GM12878 (cell line): ENCODE results near the gene ATXN1. TPM values are rescaled to one million over a fixed set of nuclear protein-coding genes. Genes with fewer than 3 reads are reported as not detected.

ENCODE experiments used
- ATAC-seq: fragments of 200-7000 bp; cut with Tn5 transposase; 3 replicates; pipeline ENCODE4 v1.9.1; 2020; ENCODE audit warnings: mild to moderate bottlenecking, moderate library complexity
- BruUV-seq: library from RNA; stranded (reverse); fragments of 400-500 nt; replicated peaks from 2 replicates; lab custom pipeline; 2021; lab: Mats Ljungman, UMichigan
- CTCF ChIA-PET: fragments of 300-600 bp; sonication (Branson Sonifier 250); formaldehyde crosslinking; extraction: SDS; loops from one replicate; lab custom pipeline; 2021; ENCODE audit warnings: inconsistent platforms; lab: Yijun Ruan, JAX
- POLR2A ChIA-PET: fragments of 350-600 bp; formaldehyde crosslinking; extraction: SDS; loops from one replicate; lab custom pipeline; 2021; ENCODE audit warnings: inconsistent platforms; lab: Charles Lee
- RAD21 ChIA-PET: fragments of 300-600 bp; sonication (Branson Sonifier 250); formaldehyde crosslinking; loops from one replicate; lab custom pipeline; 2023; ENCODE audit warnings: antibody characterized with exemption; ENCODE audit not compliant: unreplicated experiment; lab: Charles Lee
- SMC1A ChIA-PET: fragments of 300-600 bp; sonication (Branson Sonifier 250); formaldehyde crosslinking; loops from one replicate; lab custom pipeline; 2023; ENCODE audit not compliant: unreplicated experiment, uncharacterized antibody; lab: Charles Lee
- DNase-seq: peaks from one replicate; pipeline ENCODE4 v3.0.0-alpha.2; 2011; ENCODE audit warnings: low read depth, low spot score
- FAIRE-seq: peaks from 3 replicates; lab custom pipeline; 2011; peaks lifted over from hg19 to GRCh38; lab: Jason Lieb, UNC
- H2AFZ ChIP-seq: 2 replicates; pipeline ENCODE4 v1.6.0; 2011; ENCODE audit warnings: low read depth, low read length, control low read depth; ENCODE audit not compliant: control insufficient read depth
- H3K27ac ChIP-seq: 2 replicates; pipeline ENCODE4 v1.5.1; 2011; ENCODE audit warnings: control low read depth; ENCODE audit not compliant: control insufficient read depth, insufficient read depth
- H3K27me3 ChIP-seq, 2 experiments: replicated peaks in 1 of 2; 2 replicates each; pipeline versions ENCODE4 v1.6.0 to v1.6.1; 2011; ENCODE audit warnings: low read length in 1 of 2; ENCODE audit not compliant: control insufficient read depth in 2 of 2, insufficient read depth in 2 of 2
- H3K36me3 ChIP-seq, 2 experiments: 2 replicates each; pipeline ENCODE4 v1.5.1; 2011; ENCODE audit warnings: low read length in 1 of 2; ENCODE audit not compliant: control insufficient read depth in 2 of 2, insufficient read depth in 2 of 2
- H3K4me1 ChIP-seq: 2 replicates; pipeline ENCODE4 v1.6.1; 2011; ENCODE audit warnings: mild to moderate bottlenecking, low read length, moderate library complexity, mixed read lengths; ENCODE audit not compliant: control insufficient read depth, insufficient read depth
- H3K4me2 ChIP-seq: 2 replicates; pipeline ENCODE4 v1.6.0; 2011; ENCODE audit warnings: control low read depth; ENCODE audit not compliant: control insufficient read depth, insufficient read depth
- H3K4me3 ChIP-seq: fragments of 200-600 bp; sonication (generic); 2 replicates; pipeline ENCODE4 v1.5.1; 2016
- H3K79me2 ChIP-seq: 2 replicates; pipeline ENCODE4 v1.6.0; 2011; ENCODE audit warnings: low read length; ENCODE audit not compliant: control insufficient read depth, insufficient read depth
- H3K9ac ChIP-seq: 2 replicates; pipeline ENCODE4 v1.8.0; 2011; ENCODE audit warnings: low read length, control low read depth, mixed read lengths; ENCODE audit not compliant: control insufficient read depth, insufficient read depth
- H3K9me3 ChIP-seq: replicated peaks from 3 replicates; pipeline ENCODE4 v1.5.1; 2011; ENCODE audit warnings: mild to moderate bottlenecking, low read length; ENCODE audit not compliant: control insufficient read depth, insufficient read depth
- H4K20me1 ChIP-seq: 2 replicates; pipeline ENCODE4 v1.6.0; 2011; ENCODE audit not compliant: control insufficient read depth, insufficient read depth
- ATF2 ChIP-seq: IDR thresholded peaks from 2 replicates; pipeline ENCODE4 v1.6.1; 2012; ENCODE audit warnings: low read length, inconsistent platforms
- BMI1 ChIP-seq: fragments of 450-650 bp; IDR thresholded peaks from 2 replicates; pipeline ENCODE4 v1.6.1; 2016; ENCODE audit warnings: mild to moderate bottlenecking, moderate library complexity, borderline replicate concordance
- CHD1 ChIP-seq: IDR thresholded peaks from 2 replicates; pipeline ENCODE4 v1.6.1; 2012; ENCODE audit warnings: low read depth, low read length, improper control_type of control experiment
- EGR1 ChIP-seq, 2 experiments: IDR thresholded peaks; 1 replicate in 1 of 2; 2 replicates in 1 of 2; pipeline ENCODE4 v1.6.1; 2011 to 2012; ENCODE audit warnings: low read depth in 2 of 2, low read length in 2 of 2, borderline replicate concordance in 1 of 2, mild to moderate bottlenecking in 1 of 2, moderate library complexity in 1 of 2
- ELK1 ChIP-seq: IDR thresholded peaks from 2 replicates; pipeline ENCODE4 v1.6.1; 2012; ENCODE audit warnings: low read depth, low read length, improper control_type of control experiment
- FOS ChIP-seq: IDR thresholded peaks from 3 replicates; pipeline ENCODE4 v1.6.1; 2011; ENCODE audit warnings: borderline replicate concordance; ENCODE audit not compliant: insufficient read length; ENCODE audit errors: extremely low read depth
- HDGF ChIP-seq: fragments of 450-650 bp; IDR thresholded peaks from 2 replicates; pipeline ENCODE4 v1.6.1; 2016; ENCODE audit warnings: antibody characterized with exemption
- IKZF2 ChIP-seq, 2 experiments: fragments of 450-650 bp; IDR thresholded peaks; 2 replicates each; pipeline ENCODE4 v1.6.1; 2017; ENCODE audit warnings: mild to moderate bottlenecking in 2 of 2, moderate library complexity in 2 of 2
- IRF4 ChIP-seq: IDR thresholded peaks from 2 replicates; pipeline ENCODE4 v1.6.1; 2011; ENCODE audit warnings: low read depth, low read length
- MEF2B ChIP-seq: fragments of 450-650 bp; IDR thresholded peaks from 2 replicates; pipeline ENCODE4 v1.6.1; 2018; ENCODE audit warnings: mild to moderate bottlenecking, moderate library complexity; ENCODE audit not compliant: partially characterized antibody, poor library complexity, severe bottlenecking
- POLR2AphosphoS5 ChIP-seq: IDR thresholded peaks from 2 replicates; pipeline ENCODE4 v1.6.1; 2011; ENCODE audit warnings: mild to moderate bottlenecking, low read length, inconsistent platforms
- SIX5 ChIP-seq: IDR thresholded peaks from 2 replicates; pipeline ENCODE4 v1.6.1; 2011; ENCODE audit warnings: mild to moderate bottlenecking, low read depth, low read length, moderate library complexity; ENCODE audit not compliant: severe bottlenecking
- SKIL ChIP-seq: fragments of 450-650 bp; IDR thresholded peaks from 2 replicates; pipeline ENCODE4 v1.6.1; 2017; ENCODE audit warnings: mild to moderate bottlenecking, low read depth, inconsistent platforms; ENCODE audit not compliant: poor library complexity, severe bottlenecking
- SMARCA5 ChIP-seq: fragments of 450-650 bp; IDR thresholded peaks from 2 replicates; pipeline ENCODE4 v1.6.1; 2017; ENCODE audit warnings: mild to moderate bottlenecking
- STAT3 ChIP-seq: IDR thresholded peaks from 2 replicates; pipeline ENCODE4 v1.6.1; 2011; ENCODE audit warnings: low read depth, low read length, improper control_type of control experiment
- USF1 ChIP-seq: IDR thresholded peaks from 2 replicates; pipeline ENCODE4 v1.6.1; 2011; ENCODE audit warnings: borderline replicate concordance, low read depth, mild to moderate bottlenecking, moderate library complexity, mixed read lengths, low read length; ENCODE audit not compliant: insufficient read depth; ENCODE audit errors: extremely low read length
- ZNF274 ChIP-seq: IDR thresholded peaks from one replicate; pipeline ENCODE4 v1.8.0; 2011; ENCODE audit not compliant: insufficient read length, insufficient read depth
- ZNF384 ChIP-seq: IDR thresholded peaks from 2 replicates; pipeline ENCODE4 v1.6.1; 2012; ENCODE audit warnings: low read depth, mild to moderate bottlenecking, low read length, improper control_type of control experiment, borderline replicate concordance
- ZNF622 ChIP-seq: fragments of 450-650 bp; IDR thresholded peaks from 2 replicates; pipeline ENCODE4 v1.6.1; 2017; ENCODE audit warnings: mild to moderate bottlenecking, inconsistent platforms
- WGBS: methylation state at CpG from one replicate; pipeline ENCODE4 v1.1.6; 2016; ENCODE audit warnings: low lambda C conversion rate; ENCODE audit not compliant: insufficient replicate concordance, insufficient coverage; ENCODE audit errors: missing lambda C conversion rate; 5-methylcytosine and 5-hydroxymethylcytosine counted together
- in situ Hi-C: fragments of 300-500 bp; cut with MboI; formaldehyde crosslinking; loops from 9 replicates; pipeline ENCODE4 v1.14.3; 2018; ENCODE audit warnings: mixed read lengths
- intact Hi-C: fragments of 100-400 bp; cut with micrococcal nuclease; formaldehyde crosslinking; loops from one replicate; pipeline ENCODE4 v1.14.2; 2022; ENCODE audit not compliant: unreplicated experiment
- polyA plus RNA-seq, 11 experiments: library from polyadenylated mRNA; depleted of rRNA in 4 of 11; unstranded in 6 of 11; stranded (reverse) in 5 of 11; fragments of >200 nt; fragmentation: Nextera tagmentation in 4 of 11; fragmentation: Illumina TruSeq in 1 of 11; extraction: Ambion mirVana in 4 of 11; extraction: Trizol in 1 of 11; gene quantifications; 1 replicate in 1 of 11; 2 replicates in 10 of 11; pipeline versions ENCODE4 v1.2.1 to v1.2.3, GENCODE V29; 2011 to 2016; ENCODE audit warnings: inconsistent platforms in 2 of 11, missing spikeins in 2 of 11, low read depth in 1 of 11
- total RNA-seq, 4 experiments: library from RNA; depleted of rRNA in 3 of 4; stranded (reverse); fragments of >200 nt in 3 of 4; fragmentation: Illumina TruSeq in 1 of 4; extraction: Trizol in 1 of 4; gene quantifications; 2 replicates each; pipeline versions ENCODE4 v1.2.1 to v1.2.3, GENCODE V29; 2013 to 2021

Gene ATXN1
- total and polyA plus RNA-seq, 10 of the 15 experiments (the other 5 are each of a cell fraction or from before 2014, with no cell fraction given), result 12.2 to 51.2 (median 20.5) TPM

- intact Hi-C loops, result no loop called here
- FAIRE-seq, result peak; percentile 52
- TF ChIP-seq POLR2AphosphoS5 (peak; percentile 58), CHD1 (no peak), ZNF622 (no peak), HDGF (no peak), USF1 (no peak), IKZF2 (IDR thresholded peaks at IDR 0.05) (0 out of 4 replicates have a peak, but pooled peaks of 1 of the 2 experiments have one; percentile 19), IRF4 (peak; percentile 18; the same call in 1 of the 2 replicates), ZNF274 (no peak), FOS (no peak), ZNF384 (no peak), SIX5 (no peak), ELK1 (no peak), ATF2 (peak; percentile 65), SMARCA5 (no peak), STAT3 (no peak), MEF2B (peak; percentile 84), EGR1 (IDR thresholded peaks at IDR 0.05; ENCODE audit: borderline replicate concordance in 1 of 2, low read depth in 2 of 2, low read length in 2 of 2) (peak in 1 of 2 experiments; percentile 21; a peak in 1 of 3 replicates), BMI1 (no peak), SKIL (peak; percentile 93)
Measured at GRCh38 chr6:16414205-16414604, 347.1 kb downstream of the ATXN1 start.

More at GRCh38 chr6:16414205-16414604, 347.1 kb downstream of the ATXN1 start:
- H2AFZ ChIP-seq, result peak overlapping the region; percentile 67
- peak; percentile 60 for DNase-seq
- peaks cover 11% of the 10 kb centered on the region for H3K79me2 ChIP-seq
- H3K4me1 ChIP-seq, result peaks cover 23% of the 10 kb centered on the region
- H4K20me1 ChIP-seq, result no peaks in the 10 kb centered on the region
- H3K36me3 ChIP-seq, result peaks cover 0 to 4% of the 10 kb centered on the region in 2 experiments; a peak in 1 of 4 replicates
- H3K9ac ChIP-seq, result peak overlapping the region; percentile 68
- RAD21 ChIA-PET, result interaction anchor here (0.8 to 5.7 kb wide), 36 partner anchors 9 to 348 kb away, joined by 3 to 79 read pairs (median 5); partner anchors contain the start of gene ATXN1
- in situ Hi-C loops, result loop anchor here (10.0 kb wide), 1 partner anchor 351 kb away; the partner anchor contains the start of gene ATXN1
- BruUV-seq, result no TSS peak
- CTCF ChIA-PET, result interaction anchor here (0.7 to 5.9 kb wide), 26 partner anchors 8 to 357 kb away, joined by 3 to 41 read pairs (median 5); no protein-coding TSS in a partner anchor
- H3K27ac ChIP-seq, result peak overlapping the region; percentile 93
- H3K4me2 ChIP-seq, result peak overlapping the region; percentile 92
- WGBS, result 4% methylated on average over 5 of the region's 5 CpGs
- H3K27me3 ChIP-seq, result no peaks in the 10 kb centered on the region
- peak overlapping the region; percentile 52 for H3K4me3 ChIP-seq
- SMC1A ChIA-PET, result interaction anchor here (0.6 to 8.2 kb wide), 46 partner anchors 8 to 731 kb away, joined by 3 to 116 read pairs (median 6); no protein-coding TSS in a partner anchor
- ATAC-seq, result peak; percentile 69
- no peaks in the 10 kb centered on the region for H3K9me3 ChIP-seq
- POLR2A ChIA-PET, result interaction anchor here (0.6 to 2.5 kb wide), 21 partner anchors 11 to 345 kb away, joined by 3 to 14 read pairs (median 5); no protein-coding TSS in a partner anchor
